ENCODE data around the gene WNT7A.

The WNT7A gene

GRCh38 chr3:13791198-13792050 lies 88.4 kb downstream of the WNT7A start:
- DNase-seq = no peak

GRCh38 chr3:13790376-13791197 lies 89.3 kb downstream of the WNT7A start:
- DNase-seq = no peak

- no peak for DNase-seq
These were observed 91.1 kb downstream of the WNT7A start for GRCh38 chr3:13788522-13789424.

- DNase-seq = no peak
These were observed 92.2 kb downstream of the WNT7A start for GRCh38 chr3:13787533-13788132.

- DNase-seq = no peak
These were observed 93.1 kb downstream of the WNT7A start for GRCh38 chr3:13786811-13787210.

- no peak for DNase-seq
These were observed 93.9 kb downstream of the WNT7A start for GRCh38 chr3:13785853-13786436.

- DNase-seq = no peak
These were observed 94.5 kb downstream of the WNT7A start for GRCh38 chr3:13785351-13785750.

- no peak for DNase-seq
These were observed 96.4 kb downstream of the WNT7A start for GRCh38 chr3:13783476-13783875.

- DNase-seq = no peak
These were observed 97.4 kb downstream of the WNT7A start for GRCh38 chr3:13782501-13782900.

GRCh38 chr3:13781417-13781816 lies 98.5 kb downstream of the WNT7A start:
- DNase-seq = no peak

GRCh38 chr3:13780432-13781176 lies 99.3 kb downstream of the WNT7A start:
- no peak for DNase-seq

- no peak for DNase-seq
These were observed 103.4 kb downstream of the WNT7A start for GRCh38 chr3:13776253-13777050.

- no peak for DNase-seq
These were observed 106.8 kb downstream of the WNT7A start for GRCh38 chr3:13772885-13773745.

- DNase-seq = no peak
These were observed 107.5 kb downstream of the WNT7A start for GRCh38 chr3:13772321-13772745.

GRCh38 chr3:13771496-13771895 lies 108.4 kb downstream of the WNT7A start:
- DNase-seq = no peak

- peak; percentile 34 for DNase-seq
These were observed 109.4 kb downstream of the WNT7A start for GRCh38 chr3:13770170-13771169.

GRCh38 chr3:13769422-13769821 lies 110.4 kb downstream of the WNT7A start:
- no peak for DNase-seq

GRCh38 chr3:13768453-13768852 lies 111.4 kb downstream of the WNT7A start:
- no peak for DNase-seq

Data from CD4-positive, alpha-beta T cell treated with Interleukin-6 for 4 hours (primary cell).